Dermis microvascular lymphatic vessel endothelial cell (primary cell): ENCODE results near the gene EEF1AKMT4. TPM values are rescaled to one million over a fixed set of nuclear protein-coding genes. Genes with fewer than 3 reads are reported as not detected.

Experiments used
- DNase-seq, 2 donors: peaks; one replicate each; pipeline versions ENCODE4 v3.0.0 to v3.0.0-alpha.2; 2010; ENCODE audit warnings: low read depth in 2 of 2
- total RNA-seq: library from RNA; depleted of rRNA; stranded (reverse); fragments of >200 nt; gene quantifications from 2 replicates; pipeline ENCODE4 v1.2.1, GENCODE V29; 2014

EEF1AKMT4 gene
- 3.5 and 4.7 TPM in 2 replicates for total RNA-seq

GRCh38 chr3:184249412-184250166, at the start of gene EEF1AKMT4:
TSS of gene EEF1AKMT4 (plus strand) at chr3:184249672. CDS start at chr3:184249695, 23 bp downstream.
- peak; percentile 97 to 99 for DNase-seq

GRCh38 chr3:184200825-184201224, 48.6 kb upstream of the EEF1AKMT4 start:
- DNase-seq: no peak

- no peak for DNase-seq
Measured at GRCh38 chr3:184203526-184203925, 45.9 kb upstream of the EEF1AKMT4 start.

GRCh38 chr3:184209146-184209923, 40.1 kb upstream of the EEF1AKMT4 start:
- no peak for DNase-seq

- DNase-seq: no peak
Measured at GRCh38 chr3:184211297-184211696, 38.2 kb upstream of the EEF1AKMT4 start.

- no peak for DNase-seq
Measured at GRCh38 chr3:184211718-184212117, 37.8 kb upstream of the EEF1AKMT4 start.

GRCh38 chr3:184218814-184219213, 30.7 kb upstream of the EEF1AKMT4 start:
- no peak for DNase-seq

- no peak for DNase-seq
Measured at GRCh38 chr3:184222521-184222920, 27.0 kb upstream of the EEF1AKMT4 start.

GRCh38 chr3:184223946-184224345, 25.5 kb upstream of the EEF1AKMT4 start:
- no peak for DNase-seq

GRCh38 chr3:184227481-184227935, 22.0 kb upstream of the EEF1AKMT4 start:
- DNase-seq: peak in 1 of 2 donors; percentile 44

- no peak for DNase-seq
Measured at GRCh38 chr3:184228376-184229137, 20.9 kb upstream of the EEF1AKMT4 start.

GRCh38 chr3:184229394-184230080, 19.9 kb upstream of the EEF1AKMT4 start, which contains the start of gene VWA5B2:
TSS of gene VWA5B2 (plus strand) at chr3:184229585. CDS start at chr3:184230529, 944 bp downstream.
- peak in 1 of 2 donors; percentile 71 for DNase-seq

GRCh38 chr3:184230081-184230602, 19.3 kb upstream of the EEF1AKMT4 start:
- no peak for DNase-seq

- no peak for DNase-seq
Measured at GRCh38 chr3:184230603-184231528, 18.6 kb upstream of the EEF1AKMT4 start.

GRCh38 chr3:184231671-184232070, 17.8 kb upstream of the EEF1AKMT4 start:
- no peak for DNase-seq

- no peak for DNase-seq
Measured at GRCh38 chr3:184233127-184233843, 16.2 kb upstream of the EEF1AKMT4 start.

GRCh38 chr3:184234224-184234623, 15.2 kb upstream of the EEF1AKMT4 start:
- DNase-seq: peak in 1 of 2 donors; percentile 67

- no peak for DNase-seq
Measured at GRCh38 chr3:184234671-184235380, 14.6 kb upstream of the EEF1AKMT4 start.
